T-helper 1 cell treated with Interleukin-12 subunit alpha and Interleukin-12 subunit beta and Interleukin-4 antibody, amounts not matched to agents 30 ng/mL and 1 ng/mL, for 36 hours (primary cell): Measurements from ENCODE around the gene MYO18B. TPM values are rescaled to one million over a fixed set of nuclear protein-coding genes. Genes with fewer than 3 reads are reported as not detected.

Experiments
- intact Hi-C: fragments of 100-400 bp; cut with micrococcal nuclease; formaldehyde crosslinking; loops from one replicate; pipeline ENCODE4 v1.15.1; 2024
- total RNA-seq: library from RNA; stranded (reverse); gene quantifications from 2 replicates; pipeline ENCODE4 v1.2.3, GENCODE V29; 2022

MYO18B gene
- total RNA-seq, 1 donor from 2014 or later = 1.2 TPM

- intact Hi-C loops = loop anchor here (1.0 kb wide), 1 partner anchor 8 kb away; no protein-coding TSS in a partner anchor
Measured at GRCh38 chr22:25710501-25710900, 31.5 kb upstream of the MYO18B start.

GRCh38 chr22:25711491-25711890, 30.5 kb upstream of the MYO18B start:
- intact Hi-C loops = no loop called here

GRCh38 chr22:25712661-25713400, 29.2 kb upstream of the MYO18B start:
- intact Hi-C loops = no loop called here

- intact Hi-C loops = no loop called here
Measured at GRCh38 chr22:25714070-25714469, 27.9 kb upstream of the MYO18B start.

GRCh38 chr22:25714739-25715138, 27.2 kb upstream of the MYO18B start:
- intact Hi-C loops = no loop called here

GRCh38 chr22:25716637-25717036, 25.4 kb upstream of the MYO18B start:
- intact Hi-C loops = no loop called here

- intact Hi-C loops = no loop called here
Measured at GRCh38 chr22:25718135-25718840, 23.7 kb upstream of the MYO18B start.

- intact Hi-C loops = no loop called here
Measured at GRCh38 chr22:25722223-25722622, 19.8 kb upstream of the MYO18B start.

GRCh38 chr22:25722626-25723025, 19.4 kb upstream of the MYO18B start:
- intact Hi-C loops = no loop called here

- intact Hi-C loops = loop anchor here (1.0 to 5.0 kb wide), 4 partner anchors 23 to 264 kb away; no protein-coding TSS in a partner anchor
Measured at GRCh38 chr22:25726241-25726640, 15.7 kb upstream of the MYO18B start.

- intact Hi-C loops = loop anchor here (5.0 kb wide), 1 partner anchor 161 kb away; no protein-coding TSS in a partner anchor
Measured at GRCh38 chr22:25728071-25728470, 13.9 kb upstream of the MYO18B start.

- intact Hi-C loops = loop anchor here (5.0 kb wide), 1 partner anchor 162 kb away; no protein-coding TSS in a partner anchor
Measured at GRCh38 chr22:25729016-25729995, 12.7 kb upstream of the MYO18B start.

GRCh38 chr22:25735650-25736049, 6.3 kb upstream of the MYO18B start:
- intact Hi-C loops = loop anchor here (1.0 to 2.0 kb wide), 3 partner anchors 15 to 38 kb away; no protein-coding TSS in a partner anchor

GRCh38 chr22:25736378-25737011, 5.5 kb upstream of the MYO18B start:
- intact Hi-C loops = loop anchor here (1.0 to 2.0 kb wide), 3 partner anchors 14 to 37 kb away; no protein-coding TSS in a partner anchor

- intact Hi-C loops = no loop called here
Measured at GRCh38 chr22:25739659-25740344, 2.2 kb upstream of the MYO18B start.

GRCh38 chr22:25742918-25743708, 1.1 kb downstream of the MYO18B start:
- intact Hi-C loops = no loop called here

- intact Hi-C loops = no loop called here
Measured at GRCh38 chr22:25744694-25745093, 2.7 kb downstream of the MYO18B start.

GRCh38 chr22:25745341-25746011, 3.5 kb downstream of the MYO18B start:
- intact Hi-C loops = no loop called here

- intact Hi-C loops = no loop called here
Measured at GRCh38 chr22:25746012-25746373, 4.0 kb downstream of the MYO18B start.
